Limb (tissue), 2 donors: Measurements from ENCODE around the gene TBC1D2B.

Experiments used
- DNase-seq, 2 donors: peaks; one replicate each; pipeline ENCODE4 v3.0.0-alpha.2; 2016; ENCODE audit errors: extremely low spot score in 2 of 2

Gene TBC1D2B

GRCh38 chr15:78077053-78077870 lies at the start of gene TBC1D2B:
Gene TBC1D2B (minus strand): TSS chr15:78077711. CDS start chr15:78077652, 59 bp downstream.
- peak in 1 of 2 donors; percentile 84 for DNase-seq

- DNase-seq: no peak
Measured at GRCh38 chr15:78125267-78125666, 47.8 kb upstream of the TBC1D2B start.

- no peak for DNase-seq
Measured at GRCh38 chr15:78120523-78120922, 43.0 kb upstream of the TBC1D2B start.

GRCh38 chr15:78112551-78112950 lies 35.0 kb upstream of the TBC1D2B start:
- no peak for DNase-seq

- no peak for DNase-seq
Measured at GRCh38 chr15:78111788-78112187, 34.3 kb upstream of the TBC1D2B start.

- DNase-seq: no peak
Measured at GRCh38 chr15:78110916-78111475, 33.5 kb upstream of the TBC1D2B start.

GRCh38 chr15:78110096-78110495 lies 32.6 kb upstream of the TBC1D2B start:
- peak in 1 of 2 donors; percentile 22 for DNase-seq

GRCh38 chr15:78109156-78109555 lies 31.6 kb upstream of the TBC1D2B start:
- DNase-seq: no peak

GRCh38 chr15:78108300-78109084 lies 31.0 kb upstream of the TBC1D2B start:
- DNase-seq: peak; percentile 64 to 83

- DNase-seq: no peak
Measured at GRCh38 chr15:78107471-78107870, 30.0 kb upstream of the TBC1D2B start.

- DNase-seq: no peak
Measured at GRCh38 chr15:78105476-78106241, 28.1 kb upstream of the TBC1D2B start.

- DNase-seq: no peak
Measured at GRCh38 chr15:78104566-78105475, 27.3 kb upstream of the TBC1D2B start.

GRCh38 chr15:78104119-78104479 lies 26.6 kb upstream of the TBC1D2B start:
- no peak for DNase-seq

GRCh38 chr15:78103406-78104118 lies 26.1 kb upstream of the TBC1D2B start:
- DNase-seq: peak in 1 of 2 donors; percentile 20

- DNase-seq: no peak
Measured at GRCh38 chr15:78102741-78103140, 25.2 kb upstream of the TBC1D2B start.

GRCh38 chr15:78102211-78102610 lies 24.7 kb upstream of the TBC1D2B start:
- no peak for DNase-seq

GRCh38 chr15:78101423-78102105 lies 24.1 kb upstream of the TBC1D2B start:
- no peak for DNase-seq

GRCh38 chr15:78100886-78101285 lies 23.4 kb upstream of the TBC1D2B start:
- no peak for DNase-seq

GRCh38 chr15:78098131-78098755 lies 20.7 kb upstream of the TBC1D2B start:
- peak in 1 of 2 donors; percentile 17 for DNase-seq
